HPDE6-E6E7 (cell line): ENCODE data around the gene COL26A1.

Experiments used
- DNase-seq: peaks from one replicate; pipeline ENCODE4 v3.0.0; 2011; ENCODE audit warnings: missing footprints; ENCODE audit errors: extremely low spot score

COL26A1 gene

GRCh38 chr7:101572156-101572555 lies 209.5 kb downstream of the COL26A1 start:
- DNase-seq = no peak

- DNase-seq = no peak
Observed at GRCh38 chr7:101575168-101575567, 212.5 kb downstream of the COL26A1 start.

GRCh38 chr7:101575721-101576120 lies 213.0 kb downstream of the COL26A1 start:
- no peak for DNase-seq

GRCh38 chr7:101576998-101577397 lies 214.3 kb downstream of the COL26A1 start:
- DNase-seq = no peak

- no peak for DNase-seq
Observed at GRCh38 chr7:101578552-101578951, 215.9 kb downstream of the COL26A1 start.

GRCh38 chr7:101580596-101580995 lies 217.9 kb downstream of the COL26A1 start:
- DNase-seq = no peak

- no peak for DNase-seq
Observed at GRCh38 chr7:101581891-101582290, 219.2 kb downstream of the COL26A1 start.

GRCh38 chr7:101582971-101583370 lies 220.3 kb downstream of the COL26A1 start:
- no peak for DNase-seq

- no peak for DNase-seq
Observed at GRCh38 chr7:101586078-101586905, 223.6 kb downstream of the COL26A1 start.

- no peak for DNase-seq
Observed at GRCh38 chr7:101586906-101587677, 224.4 kb downstream of the COL26A1 start.

- no peak for DNase-seq
Observed at GRCh38 chr7:101588131-101588935, 225.7 kb downstream of the COL26A1 start.

- DNase-seq = no peak
Observed at GRCh38 chr7:101589052-101589451, 226.4 kb downstream of the COL26A1 start.

GRCh38 chr7:101589976-101590662 lies 227.4 kb downstream of the COL26A1 start:
- no peak for DNase-seq

- no peak for DNase-seq
Observed at GRCh38 chr7:101590663-101591435, 228.2 kb downstream of the COL26A1 start.

- DNase-seq = no peak
Observed at GRCh38 chr7:101591504-101591903, 228.8 kb downstream of the COL26A1 start.

GRCh38 chr7:101593556-101593955 lies 230.9 kb downstream of the COL26A1 start:
- no peak for DNase-seq

GRCh38 chr7:101594790-101595189 lies 232.1 kb downstream of the COL26A1 start:
- no peak for DNase-seq

- DNase-seq = no peak
Observed at GRCh38 chr7:101595246-101595645, 232.6 kb downstream of the COL26A1 start.

- no peak for DNase-seq
Observed at GRCh38 chr7:101595766-101596537, 233.3 kb downstream of the COL26A1 start.

GRCh38 chr7:101596898-101597297 lies 234.2 kb downstream of the COL26A1 start:
- no peak for DNase-seq
